Activated T-cell treated with anti-CD3 and anti-CD28 coated beads, Interleukin-2, amount 50 U/mL, for 72 hours (primary cell): ENCODE data around the gene GRM4. TPM values are rescaled to one million over a fixed set of nuclear protein-coding genes. Genes with fewer than 3 reads are reported as not detected.
"Not testable (repeated sequence)": the region's sequence is repeated elsewhere in the genome, so short reads cannot be mapped to it uniquely, and the experiment has no call there.

ENCODE experiments used
- ATAC-seq, 2 donors: fragments of 150-1000 bp; cut with Tn5 transposase; replicated peaks in 1 of 2; 2 replicates each; pipeline ENCODE4 v1.10.0; 2021; ENCODE audit warnings: moderate library complexity in 2 of 2, mild to moderate bottlenecking in 1 of 2
- DNase-seq, 2 donors: peaks; one replicate each; pipeline ENCODE4 v3.0.0; 2021 to 2022; ENCODE audit warnings: mixed read lengths in 1 of 2
- H3K27ac Mint-ChIP-seq: one replicate; pipeline ENCODE4 v1.8.0; 2022; ENCODE audit warnings: mild to moderate bottlenecking, moderate library complexity, mixed read lengths
- H3K27me3 Mint-ChIP-seq: one replicate; pipeline ENCODE4 v1.8.0; 2022; ENCODE audit warnings: low read depth, mixed read lengths
- H3K36me3 Mint-ChIP-seq, 2 donors: one replicate each; pipeline ENCODE4 v1.8.0; 2022; ENCODE audit warnings: mixed read lengths in 2 of 2, mild to moderate bottlenecking in 1 of 2; ENCODE audit not compliant: insufficient read depth in 2 of 2
- H3K4me1 Mint-ChIP-seq: one replicate; pipeline ENCODE4 v1.8.0; 2022; ENCODE audit warnings: low read depth, mixed read lengths
- H3K4me3 Mint-ChIP-seq, 2 donors: one replicate each; pipeline ENCODE4 v1.8.0; 2022; ENCODE audit warnings: mild to moderate bottlenecking in 2 of 2, mixed read lengths in 2 of 2, moderate library complexity in 2 of 2
- H3K9me3 Mint-ChIP-seq, 2 donors: one replicate each; pipeline ENCODE4 v1.8.0; 2022; ENCODE audit warnings: mixed read lengths in 2 of 2
- total RNA-seq, 2 donors: library from RNA; stranded (reverse); gene quantifications; one replicate each; pipeline ENCODE4 v1.2.3, GENCODE V29; 2022

Gene GRM4
- total RNA-seq, 2 donors from 2014 or later, result 0.07 TPM; not detected in 1

DNA sequence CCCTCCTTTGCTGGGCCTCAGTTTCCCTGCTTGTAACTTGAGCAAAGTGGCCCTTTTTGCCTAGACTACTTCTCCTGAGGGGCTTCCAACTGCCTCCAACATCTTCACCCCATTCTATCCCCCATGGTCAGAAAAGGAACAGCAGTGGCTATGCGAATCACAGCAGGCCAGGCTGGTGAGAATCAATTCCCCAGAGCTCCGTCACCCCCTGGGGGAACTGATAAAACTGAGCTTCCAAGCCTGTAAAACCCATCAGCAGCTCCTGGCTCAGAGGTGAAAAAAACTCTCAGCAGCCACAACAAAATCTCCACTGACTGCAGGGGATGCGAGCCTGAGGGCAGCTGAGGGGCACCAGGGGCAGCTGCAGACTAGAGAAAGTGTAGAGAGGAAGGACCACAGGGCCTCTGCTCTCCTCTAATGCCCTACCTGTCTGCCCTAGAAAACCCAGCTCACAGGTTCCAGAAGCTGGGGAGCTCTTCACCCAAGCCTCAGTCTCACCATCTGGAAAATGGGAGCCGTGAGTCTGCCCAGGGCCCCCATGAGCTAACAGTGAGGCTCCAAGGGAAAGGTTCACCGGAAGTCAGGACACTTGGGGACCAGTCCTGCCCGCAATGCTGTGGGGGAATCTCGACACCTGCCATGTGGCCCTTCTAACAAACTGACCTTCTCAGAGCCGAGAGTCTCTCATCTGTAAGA is 120.6 kb downstream of the GRM4 start:
- H3K36me3 Mint-ChIP-seq, result no peaks in the 10 kb centered on the region
- DNase-seq (no peak), ATAC-seq (no peak)
- no peaks in the 10 kb centered on the region for H3K4me1 Mint-ChIP-seq
- H3K4me3 Mint-ChIP-seq, result no peak overlapping the region
- no peaks in the 10 kb centered on the region for H3K27me3 Mint-ChIP-seq
- no peak overlapping the region for H3K27ac Mint-ChIP-seq
- no peaks in the 10 kb centered on the region for H3K9me3 Mint-ChIP-seq

GRCh38 chr6:34022873-34023255 is 123.0 kb downstream of the GRM4 start:
- Mint-ChIP-seq H3K4me1 (no peaks in the 10 kb centered on the region), H3K27me3 (no peaks in the 10 kb centered on the region), H3K36me3 (no peaks in the 10 kb centered on the region), H3K9me3 (no peaks in the 10 kb centered on the region), H3K4me3 (no peak overlapping the region), H3K27ac (no peak overlapping the region)
- DNase-seq (no peak), ATAC-seq (no peak)

- Mint-ChIP-seq H3K36me3 (no peaks in the 10 kb centered on the region), H3K4me3 (no peak overlapping the region), H3K27me3 (no peaks in the 10 kb centered on the region), H3K4me1 (no peaks in the 10 kb centered on the region), H3K9me3 (no peaks in the 10 kb centered on the region), H3K27ac (no peak overlapping the region)
- ATAC-seq (no peak), DNase-seq (no peak)
These were observed 123.5 kb downstream of the GRM4 start for GRCh38 chr6:34022250-34022872.

DNA sequence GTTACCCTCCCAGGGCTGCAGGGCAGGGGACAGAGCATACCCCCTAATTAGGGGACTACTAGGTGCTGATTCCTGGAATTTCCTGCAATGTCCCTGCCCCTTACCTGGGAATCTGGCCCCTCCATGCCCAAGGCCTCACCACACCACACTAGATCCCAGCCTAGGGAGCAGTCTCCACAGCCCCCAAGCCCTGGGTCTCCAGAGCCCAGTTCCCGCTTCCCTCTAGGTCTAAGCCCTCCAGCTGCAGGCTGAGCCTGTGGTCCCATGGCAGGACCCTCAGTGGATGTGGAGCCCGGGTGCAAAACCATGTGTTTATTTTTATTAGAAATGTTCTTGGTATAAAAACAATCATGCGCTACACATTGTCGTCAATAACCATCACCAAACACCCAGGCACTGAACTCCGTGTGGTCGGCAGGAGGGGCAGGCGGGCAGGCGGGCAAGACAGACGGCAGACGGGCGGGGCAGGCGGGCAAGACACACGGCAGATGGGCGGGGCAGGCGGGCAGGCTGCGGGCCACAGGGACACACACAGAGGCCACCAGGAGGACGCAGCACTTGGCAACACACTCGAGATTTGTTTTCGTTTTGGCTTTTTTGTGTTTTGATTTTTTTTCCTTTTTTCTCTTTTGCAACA is 124.2 kb downstream of the GRM4 start:
- Mint-ChIP-seq H3K27ac (no peak overlapping the region), H3K36me3 (no peaks in the 10 kb centered on the region), H3K9me3 (no peaks in the 10 kb centered on the region), H3K4me1 (no peaks in the 10 kb centered on the region), H3K27me3 (no peaks in the 10 kb centered on the region), H3K4me3 (no peak overlapping the region)
- no peak for DNase-seq
- no peak for ATAC-seq

DNA sequence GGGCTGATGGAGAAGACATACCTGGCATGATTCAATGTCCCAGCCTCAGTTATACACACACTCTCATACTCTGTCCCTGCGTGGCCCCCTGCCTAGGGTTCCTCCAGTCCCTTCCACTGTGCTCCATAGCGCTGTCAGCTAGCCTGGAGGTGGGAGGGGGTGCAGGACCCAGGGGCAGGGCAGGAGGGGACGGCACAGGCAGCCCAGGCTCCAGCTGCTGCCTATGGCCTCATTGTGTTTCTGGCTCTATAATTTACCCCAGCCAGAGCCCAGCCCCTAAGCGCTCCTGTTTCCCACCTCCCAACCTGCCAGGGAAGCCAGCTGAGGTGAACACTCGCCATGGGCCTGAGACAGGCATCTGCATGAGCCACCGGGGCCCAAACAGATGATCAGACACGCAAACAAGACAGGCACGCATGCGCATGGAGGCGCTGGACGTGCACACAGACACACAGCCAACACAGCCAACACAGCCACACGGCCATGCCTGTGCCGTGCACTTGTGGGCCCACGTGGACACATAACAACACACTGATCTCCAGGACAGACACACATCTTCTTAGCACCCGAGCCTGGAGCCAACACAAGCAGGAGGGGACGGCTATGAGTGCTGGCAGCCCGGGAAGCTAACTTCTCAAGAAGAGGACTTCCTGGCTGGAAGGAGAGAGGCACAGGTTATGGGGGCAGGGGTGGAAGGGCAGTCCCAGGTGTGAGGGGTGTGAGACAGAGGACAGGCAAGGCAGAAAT is 124.9 kb downstream of the GRM4 start:
- Mint-ChIP-seq H3K4me3 (no peak overlapping the region), H3K27ac (no peak overlapping the region), H3K36me3 (no peaks in the 10 kb centered on the region), H3K27me3 (no peaks in the 10 kb centered on the region), H3K9me3 (no peaks in the 10 kb centered on the region), H3K4me1 (no peaks in the 10 kb centered on the region)
- DNase-seq (no peak), ATAC-seq (no peak)

GRCh38 chr6:34020278-34020677 is 125.6 kb downstream of the GRM4 start:
- Mint-ChIP-seq H3K9me3 (no peaks in the 10 kb centered on the region), H3K4me3 (no peak overlapping the region), H3K36me3 (no peaks in the 10 kb centered on the region), H3K27me3 (no peaks in the 10 kb centered on the region), H3K27ac (no peak overlapping the region), H3K4me1 (no peaks in the 10 kb centered on the region)
- DNase-seq (no peak), ATAC-seq (no peak)

GRCh38 chr6:34018961-34019606 is 126.8 kb downstream of the GRM4 start:
- DNase-seq (no peak), ATAC-seq (no peak)
- Mint-ChIP-seq H3K36me3 (no peaks in the 10 kb centered on the region), H3K9me3 (no peaks in the 10 kb centered on the region), H3K4me3 (no peak overlapping the region), H3K4me1 (no peaks in the 10 kb centered on the region), H3K27ac (no peak overlapping the region), H3K27me3 (no peaks in the 10 kb centered on the region)

- no peak overlapping the region for H3K4me3 Mint-ChIP-seq
These were observed 127.9 kb downstream of the GRM4 start for GRCh38 chr6:34018026-34018425.

GRCh38 chr6:34017106-34017805 is 128.6 kb downstream of the GRM4 start:
- DNase-seq (no peak), ATAC-seq (no peak)
- Mint-ChIP-seq H3K27ac (no peak overlapping the region), H3K4me3 (no peak overlapping the region), H3K27me3 (no peaks in the 10 kb centered on the region), H3K36me3 (no peaks in the 10 kb centered on the region), H3K9me3 (no peaks in the 10 kb centered on the region), H3K4me1 (no peaks in the 10 kb centered on the region)

More at GRCh38 chr6:34018026-34018425, 127.9 kb downstream of the GRM4 start:
- Mint-ChIP-seq H3K36me3 (no peaks in the 10 kb centered on the region), H3K27ac (no peak overlapping the region), H3K27me3 (no peaks in the 10 kb centered on the region), H3K9me3 (no peaks in the 10 kb centered on the region), H3K4me1 (no peaks in the 10 kb centered on the region)
- ATAC-seq (no peak), DNase-seq (no peak)

GRCh38 chr6:34016573-34016972 is 129.3 kb downstream of the GRM4 start:
- not testable (repeated sequence) for H3K27ac Mint-ChIP-seq, H3K4me3 Mint-ChIP-seq, H3K4me1 Mint-ChIP-seq, DNase-seq, H3K27me3 Mint-ChIP-seq, H3K36me3 Mint-ChIP-seq, ATAC-seq, H3K9me3 Mint-ChIP-seq

DNA sequence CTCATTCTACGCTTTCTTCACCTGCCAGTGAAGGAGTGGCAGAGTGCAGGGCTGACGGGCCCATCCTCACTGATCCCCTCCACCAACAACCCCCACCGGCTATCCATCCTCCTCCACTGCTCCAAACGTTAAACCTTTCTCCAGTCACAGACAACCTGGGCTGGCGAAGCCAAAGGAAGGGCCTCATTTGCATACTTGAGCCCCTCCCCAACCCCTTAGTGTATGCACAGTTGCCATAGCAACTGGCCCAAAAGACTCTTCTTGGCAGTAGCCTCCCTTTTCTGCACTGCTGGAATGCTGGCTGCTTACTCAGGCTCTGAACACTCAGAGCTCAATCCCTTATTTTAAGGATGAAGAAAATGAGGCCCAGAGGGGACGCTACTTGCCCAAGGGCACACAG is 130.3 kb downstream of the GRM4 start:
- Mint-ChIP-seq H3K27ac (no peak overlapping the region), H3K36me3 (no peaks in the 10 kb centered on the region), H3K4me1 (no peaks in the 10 kb centered on the region), H3K9me3 (no peaks in the 10 kb centered on the region), H3K27me3 (no peaks in the 10 kb centered on the region), H3K4me3 (no peak overlapping the region)
- ATAC-seq (no peak), DNase-seq (no peak)

GRCh38 chr6:34011264-34011663 is 134.6 kb downstream of the GRM4 start:
- Mint-ChIP-seq H3K4me1 (no peaks in the 10 kb centered on the region), H3K36me3 (no peaks in the 10 kb centered on the region), H3K4me3 (no peak overlapping the region), H3K27ac (no peak overlapping the region), H3K27me3 (no peaks in the 10 kb centered on the region), H3K9me3 (no peaks in the 10 kb centered on the region)
- ATAC-seq, result no peak
- no peak for DNase-seq
